Right atrium auricular region (tissue), 2 donors: ENCODE data around the gene ELF4. TPM values are rescaled to one million over a fixed set of nuclear protein-coding genes. Genes with fewer than 3 reads are reported as not detected.

Experiments used
- DNase-seq: peaks from one replicate; pipeline ENCODE4 v3.0.0-alpha.2; 2019; ENCODE audit warnings: low spot score
- H3K27ac ChIP-seq, 2 donors: fragments of 200-600 bp; sonication (generic); 1 replicate in 1 of 2; 2 replicates in 1 of 2; pipeline ENCODE4 v1.5.1; 2016 to 2019
- H3K27me3 ChIP-seq, 2 donors: fragments of 200-600 bp; sonication (generic); one replicate each; pipeline versions ENCODE4 v1.5.1 to v1.6.0; 2017 to 2019
- H3K36me3 ChIP-seq: fragments of 200-600 bp; sonication (generic); one replicate; pipeline ENCODE4 v1.5.1; 2016
- H3K4me1 ChIP-seq, 2 donors: fragments of 200-600 bp; sonication (generic); one replicate each; pipeline versions ENCODE4 v1.5.1 to v1.6.0; 2017 to 2019
- H3K4me3 ChIP-seq, 2 donors: fragments of 200-600 bp; sonication (generic); 1 replicate in 1 of 2; 2 replicates in 1 of 2; pipeline ENCODE4 v1.5.1; 2017 to 2019; ENCODE audit warnings: mild to moderate bottlenecking in 1 of 2, moderate library complexity in 1 of 2
- H3K9me3 ChIP-seq, 2 donors: fragments of 200-600 bp; sonication (generic); one replicate each; pipeline ENCODE4 v1.5.1; 2019
- CTCF ChIP-seq, 2 donors: fragments of 200-600 bp; sonication (generic); IDR thresholded peaks; one replicate each; pipeline ENCODE4 v1.5.1; 2019; ENCODE audit warnings: antibody characterized with exemption in 2 of 2
- total RNA-seq, 2 donors: library from RNA; depleted of rRNA; stranded (reverse); fragments of >200 nt; gene quantifications; one replicate each; pipeline ENCODE4 v1.1.0, GENCODE V29; 2016

The ELF4 gene
- total RNA-seq, result 1 to 10 TPM; 4.1 to 8.6 TPM

- Histone ChIP-seq H3K27me3 (no peaks in the 10 kb centered on the region), H3K36me3 (no peaks in the 10 kb centered on the region), H3K4me1 (peaks cover 0 to 19% of the 10 kb centered on the region in 2 donors), H3K27ac (peak within 1 kb of the TSS; percentile 87 to 90), H3K9me3 (no peaks in the 10 kb centered on the region), H3K4me3 (peak within 1 kb of the TSS; percentile 63)
- no peak for DNase-seq
- TF ChIP-seq CTCF (IDR thresholded peaks at IDR 0.05), result no peak
These were observed at the start of gene ELF4 for GRCh38 chrX:130110379-130111219. Gene ELF4 (minus strand): TSS chrX:130110497. CDS start chrX:130081330, 29,167 bp downstream.

GRCh38 chrX:130159776-130160175, 49.5 kb upstream of the ELF4 start:
- TF ChIP-seq CTCF (IDR thresholded peaks at IDR 0.05), result no peak
- Histone ChIP-seq H3K9me3 (no peaks in the 10 kb centered on the region), H3K27ac (no peak overlapping the region), H3K36me3 (no peaks in the 10 kb centered on the region), H3K4me1 (peaks cover 0 to 5% of the 10 kb centered on the region in 2 donors), H3K27me3 (no peaks in the 10 kb centered on the region), H3K4me3 (no peak overlapping the region)
- DNase-seq, result no peak

GRCh38 chrX:130158311-130158710, 48.0 kb upstream of the ELF4 start:
- DNase-seq, result no peak
- Histone ChIP-seq H3K27me3 (no peaks in the 10 kb centered on the region), H3K4me1 (peaks cover 0 to 5% of the 10 kb centered on the region in 2 donors), H3K36me3 (no peaks in the 10 kb centered on the region), H3K27ac (no peak overlapping the region), H3K9me3 (no peaks in the 10 kb centered on the region), H3K4me3 (no peak overlapping the region)
- TF ChIP-seq CTCF (IDR thresholded peaks at IDR 0.05), result no peak

GRCh38 chrX:130155564-130155963, 45.3 kb upstream of the ELF4 start:
- Histone ChIP-seq H3K4me1 (peaks cover 0 to 5% of the 10 kb centered on the region in 2 donors), H3K9me3 (no peaks in the 10 kb centered on the region), H3K27me3 (no peaks in the 10 kb centered on the region), H3K27ac (no peak overlapping the region), H3K36me3 (no peaks in the 10 kb centered on the region), H3K4me3 (no peak overlapping the region)
- DNase-seq, result no peak
- TF ChIP-seq CTCF (IDR thresholded peaks at IDR 0.05), result no peak

GRCh38 chrX:130147631-130148030, 37.3 kb upstream of the ELF4 start:
- no peak for DNase-seq
- TF ChIP-seq CTCF (IDR thresholded peaks at IDR 0.05), result no peak
- peaks cover 23% of the 10 kb centered on the region for H3K36me3 ChIP-seq
- no peaks in the 10 kb centered on the region for H3K9me3 ChIP-seq
- H3K27ac ChIP-seq, result no peak overlapping the region
- no peaks in the 10 kb centered on the region for H3K27me3 ChIP-seq
- no peaks in the 10 kb centered on the region for H3K4me1 ChIP-seq
- H3K4me3 ChIP-seq, result no peak overlapping the region
